Erythroblast (primary cell): ENCODE data around the gene NME7.

Experiments used
- DNase-seq, 2 experiments: peaks; one replicate each; lab custom pipeline; 2025; lab: John Stamatoyannopoulos, UW
- GATA1 ChIP-seq: IDR thresholded peaks from 2 replicates; pipeline ENCODE4 v1.6.1; 2011; ENCODE audit warnings: low read depth, mild to moderate bottlenecking, control low read depth, low read length, moderate library complexity
- POLR2A ChIP-seq: IDR thresholded peaks from 2 replicates; pipeline ENCODE4 v1.6.1; 2011; ENCODE audit warnings: mild to moderate bottlenecking, low read length

NME7 gene

DNA sequence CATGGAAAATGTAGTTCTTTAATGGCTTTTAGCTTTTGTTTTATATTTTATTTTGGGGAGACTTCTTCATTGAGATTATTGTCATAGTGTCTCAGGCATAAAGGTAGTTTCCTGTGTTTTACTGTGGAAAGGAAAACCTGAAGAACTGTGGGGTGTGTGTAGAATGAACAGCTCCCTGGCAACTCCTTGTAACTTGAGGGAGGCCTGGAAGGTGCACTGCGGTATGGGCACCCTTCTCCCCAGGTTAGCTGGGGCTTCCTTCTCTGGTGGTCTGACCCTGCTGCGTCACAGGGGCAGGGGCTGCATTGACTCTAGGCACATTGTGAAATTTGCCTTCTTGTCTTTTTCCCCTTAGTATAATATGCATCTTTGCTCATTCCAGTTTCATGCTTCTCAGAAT lies 259.4 kb downstream of the NME7 start:
- TF ChIP-seq GATA1: no peak
- TF ChIP-seq POLR2A: no peak
- DNase-seq: no peak

DNA sequence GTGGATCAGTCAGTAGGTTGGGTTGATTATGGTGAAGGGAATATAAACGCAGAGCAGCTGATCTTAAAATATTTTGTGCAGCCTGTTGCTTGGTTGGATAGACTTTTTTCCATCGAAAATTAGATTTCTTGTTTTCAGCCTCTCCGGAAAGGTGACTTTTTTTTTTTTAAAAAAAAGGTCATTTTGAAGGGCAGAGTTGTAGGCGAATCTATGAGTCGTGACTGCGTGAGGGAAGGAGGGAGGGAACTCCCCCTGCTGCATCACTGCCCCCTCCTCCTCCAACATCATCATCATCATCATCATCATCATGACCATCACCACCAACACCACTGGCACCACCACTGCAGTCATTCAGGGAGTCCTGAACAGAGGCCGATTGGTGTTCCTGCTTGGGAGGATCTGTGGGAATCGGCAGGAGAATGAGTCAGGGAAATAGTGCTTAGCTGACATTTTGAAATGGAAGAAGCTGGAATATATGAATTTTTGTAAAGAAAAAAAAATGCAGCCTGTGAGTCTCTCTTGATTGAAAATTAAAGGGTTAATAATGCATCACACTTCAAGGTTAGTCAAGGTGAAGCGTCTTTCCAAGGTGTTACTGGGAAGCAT lies 259.9 kb downstream of the NME7 start:
- no peak for TF ChIP-seq GATA1
- no peak for TF ChIP-seq POLR2A
- peak; percentile 34 to 42 for DNase-seq

DNA sequence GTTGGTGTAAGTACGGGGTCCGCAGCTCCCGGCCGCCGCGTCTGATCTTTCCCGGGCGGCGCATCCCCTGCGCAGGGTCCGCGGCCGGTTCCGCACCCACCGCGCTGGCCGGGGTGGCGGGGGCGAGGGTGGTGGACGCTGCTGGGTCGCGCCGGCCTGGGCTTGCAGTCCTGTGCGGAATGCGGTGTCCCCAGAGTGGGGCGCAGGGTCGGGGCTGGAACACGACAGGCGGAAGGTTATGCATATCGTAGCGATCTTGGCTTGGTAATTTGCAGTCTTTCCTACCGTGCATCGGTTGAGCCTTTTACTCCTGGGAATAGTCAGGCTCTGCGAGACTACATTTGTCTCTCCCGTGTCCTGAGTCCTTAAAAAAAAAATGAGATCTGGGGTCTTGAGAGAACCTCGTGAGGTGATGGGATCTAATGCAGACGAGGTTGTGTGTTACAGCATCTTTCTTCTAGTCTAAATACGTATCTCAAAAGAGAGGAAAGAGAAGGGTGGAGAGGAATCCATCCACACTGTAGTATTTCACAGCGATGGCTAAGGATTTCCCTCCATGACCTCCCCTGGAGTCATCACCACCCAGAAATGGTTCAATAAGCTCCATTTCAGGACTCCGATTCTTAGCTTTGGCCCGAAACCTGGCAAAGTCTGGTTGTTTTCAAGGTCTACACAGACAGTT lies 260.5 kb downstream of the NME7 start:
- DNase-seq: peak; percentile 50 to 61
- no peak for TF ChIP-seq POLR2A
- TF ChIP-seq GATA1: no peak

DNA sequence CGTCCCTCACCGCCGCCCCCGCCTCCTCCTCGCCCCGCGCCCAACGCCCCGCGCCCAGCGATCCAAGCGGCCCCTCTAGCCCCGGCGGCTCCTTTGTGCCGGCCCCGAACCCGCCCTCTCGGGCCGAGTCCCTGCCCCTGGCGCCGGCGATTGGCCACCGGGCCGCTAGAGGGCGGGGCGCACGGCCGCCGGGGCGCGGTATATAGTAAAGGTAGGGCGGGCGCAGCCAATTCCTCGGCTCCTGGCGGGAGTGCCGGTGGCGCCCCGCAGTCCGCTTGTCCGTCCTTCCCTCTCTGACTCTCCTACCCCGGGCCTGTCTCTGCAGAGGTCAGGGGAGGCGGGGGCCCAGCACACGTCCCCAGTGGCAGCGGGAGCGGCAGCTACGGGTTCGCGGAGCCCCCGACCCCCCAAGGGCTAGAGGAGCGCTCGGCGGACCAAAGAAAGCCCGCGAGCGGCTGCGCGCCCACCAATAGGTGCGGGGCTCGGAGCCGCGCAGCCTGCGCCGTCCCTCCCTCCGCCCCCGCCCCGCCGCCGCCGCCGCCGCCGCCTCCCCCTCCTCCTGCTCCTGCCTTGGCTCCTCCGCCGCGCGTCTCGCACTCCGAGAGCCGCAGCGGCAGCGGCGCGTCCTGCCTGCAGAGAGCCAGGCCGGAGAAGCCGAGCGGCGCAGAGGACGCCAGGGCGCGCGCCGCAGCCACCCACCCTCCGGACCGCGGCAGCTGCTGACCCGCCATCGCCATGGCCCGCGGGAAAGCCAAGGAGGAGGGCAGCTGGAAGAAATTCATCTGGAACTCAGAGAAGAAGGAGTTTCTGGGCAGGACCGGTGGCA lies 261.3 kb downstream of the NME7 start, which contains the start of gene ATP1B1:
Gene ATP1B1 (plus strand): TSS at position 596 of the 826 bp plus-strand sequence. CDS start 140 bp downstream, at position 736.
- TF ChIP-seq GATA1 (no peak), POLR2A (peak; percentile 69)
- DNase-seq: peak; percentile 87 to 91

DNA sequence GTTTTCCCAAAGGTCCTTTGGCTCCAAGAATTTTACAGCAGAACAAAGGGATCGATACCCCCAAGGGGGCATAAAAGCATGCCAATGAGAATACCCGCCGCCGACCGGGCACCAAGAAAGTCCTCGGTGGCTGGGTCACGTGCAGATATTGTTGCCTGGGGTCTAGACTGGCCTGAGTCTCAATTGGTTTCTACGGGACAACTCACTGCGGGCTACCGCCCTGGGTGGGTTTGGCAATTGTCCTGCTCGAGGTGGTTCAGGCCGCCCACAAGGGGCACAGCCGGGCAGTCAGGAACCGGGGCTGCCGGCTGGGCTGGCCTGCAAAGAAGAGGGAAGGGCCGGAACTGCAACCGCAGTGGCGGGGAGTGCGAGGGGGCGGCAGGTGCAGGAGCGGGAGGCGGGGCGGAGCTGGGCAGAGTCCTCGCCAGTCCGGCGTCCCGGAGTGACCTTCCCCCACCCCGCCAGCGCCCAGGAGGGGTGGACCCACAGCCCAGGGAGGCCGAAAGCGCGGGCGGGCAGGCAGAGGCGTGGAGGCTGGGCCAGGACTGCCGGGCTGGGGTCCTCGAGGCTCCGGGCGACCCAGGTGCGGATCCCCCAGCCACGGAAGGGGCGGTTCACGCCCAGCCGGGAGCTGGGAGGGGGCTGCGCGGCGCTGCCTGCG lies 262.0 kb downstream of the NME7 start:
- DNase-seq: peak; percentile 66 to 69

DNA sequence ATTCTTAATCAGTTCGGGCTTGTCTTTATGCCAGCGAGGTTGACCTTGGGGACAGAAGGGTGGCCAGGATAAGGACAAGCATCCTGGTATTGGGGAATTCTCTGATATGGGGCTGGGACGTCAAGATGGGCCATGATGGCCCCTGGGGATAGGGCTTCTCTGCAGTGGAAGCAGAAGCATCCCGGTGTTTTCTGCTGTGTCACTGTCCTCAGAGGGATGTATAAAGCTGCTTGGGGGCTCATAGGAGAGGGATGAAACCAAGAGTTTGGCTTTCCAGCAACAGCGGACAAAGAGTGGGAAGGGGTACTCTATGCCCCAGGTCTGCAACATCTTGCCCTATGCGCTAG lies 262.5 kb downstream of the NME7 start:
- DNase-seq: peak in 1 of 2 experiments; percentile 25
- TF ChIP-seq GATA1: no peak
- TF ChIP-seq POLR2A: no peak

More for the DNA sequence above, 262.0 kb downstream of the NME7 start:
- TF ChIP-seq GATA1 (no peak), POLR2A (no peak)

DNA sequence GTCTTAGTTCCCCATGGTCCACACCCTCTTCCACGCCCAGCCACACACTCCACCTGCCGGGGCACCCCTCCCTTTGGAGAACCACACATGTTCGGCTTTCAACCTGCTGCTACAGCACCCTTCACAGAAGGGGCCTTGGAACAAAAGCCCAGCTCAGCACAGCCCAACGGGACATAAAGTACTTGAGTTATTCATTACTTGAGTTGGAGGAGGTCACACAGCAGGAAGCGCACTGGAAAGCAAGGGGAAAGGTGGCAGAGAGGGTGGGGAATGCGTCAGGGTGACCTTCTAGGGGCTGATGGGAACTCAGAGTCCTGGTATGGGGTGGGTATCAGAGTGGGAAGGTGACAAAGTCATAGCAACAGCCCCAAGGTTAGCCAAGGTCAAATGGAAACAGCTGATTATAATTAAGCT lies 264.1 kb downstream of the NME7 start:
- no peak for DNase-seq
- TF ChIP-seq POLR2A (no peak), GATA1 (no peak)

DNA sequence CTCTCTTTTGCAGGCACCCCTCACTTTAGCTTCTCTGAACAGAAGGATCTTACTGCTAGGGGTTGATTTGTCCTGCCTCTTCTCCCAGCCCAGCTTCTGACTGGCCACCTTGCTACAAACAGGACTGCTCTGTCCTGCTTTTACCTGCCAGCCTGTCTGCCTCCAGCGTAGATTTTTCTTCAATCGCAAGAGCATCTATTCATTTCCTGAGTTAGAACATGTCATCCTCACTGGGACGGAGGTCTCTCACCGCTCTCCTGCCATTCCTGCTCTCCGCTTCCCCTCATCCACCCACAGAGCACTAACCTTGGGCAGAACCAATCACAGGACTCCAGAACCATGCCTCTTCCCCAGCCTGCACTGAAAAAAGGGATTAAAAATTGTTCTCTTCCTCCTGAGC lies 264.6 kb downstream of the NME7 start:
- DNase-seq: no peak
- no peak for TF ChIP-seq POLR2A
- no peak for TF ChIP-seq GATA1

DNA sequence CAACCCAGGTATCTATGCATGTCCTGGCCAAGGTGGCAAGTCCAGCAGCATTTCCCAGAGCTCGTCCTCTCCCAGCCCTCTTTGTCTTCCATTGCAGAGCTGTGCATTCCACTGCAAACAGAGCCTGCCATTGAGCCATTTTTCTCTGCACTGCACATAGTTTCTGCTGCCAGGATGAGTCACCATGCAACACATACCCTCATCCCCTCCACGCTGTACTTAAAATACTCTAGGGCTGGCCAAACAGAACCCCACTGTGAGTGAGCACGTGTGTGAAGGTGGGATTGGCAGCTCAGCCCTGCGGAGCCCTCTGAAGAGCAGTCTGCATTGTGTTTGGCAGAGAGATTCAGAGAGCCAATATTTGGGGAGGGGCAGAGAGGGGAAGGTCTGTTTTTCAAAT lies 265.0 kb downstream of the NME7 start:
- TF ChIP-seq POLR2A (no peak), GATA1 (no peak)
- no peak for DNase-seq

DNA sequence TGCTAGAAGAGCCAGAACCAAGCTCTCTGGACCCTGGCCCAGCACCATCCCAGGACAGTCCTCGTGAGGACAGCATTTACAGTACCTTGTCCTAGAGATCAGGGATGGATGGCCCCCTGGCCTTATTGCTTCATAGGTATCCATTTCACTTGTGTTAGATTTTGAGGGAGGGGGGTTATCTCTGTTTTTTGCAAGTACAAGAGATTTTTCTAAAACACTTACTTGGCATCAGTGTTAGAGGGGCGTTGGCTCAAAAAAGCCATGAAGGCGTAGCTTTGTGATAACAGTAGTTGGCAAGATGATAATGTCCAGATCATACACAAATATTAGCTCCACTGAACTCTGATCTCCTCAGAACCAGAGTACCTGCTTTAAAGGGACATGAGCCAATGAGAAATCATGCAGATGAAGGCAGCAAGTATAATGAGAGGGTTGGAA lies 266.9 kb downstream of the NME7 start:
- TF ChIP-seq POLR2A: no peak
- no peak for TF ChIP-seq GATA1
- peak in 1 of 2 experiments; percentile 41 for DNase-seq

DNA sequence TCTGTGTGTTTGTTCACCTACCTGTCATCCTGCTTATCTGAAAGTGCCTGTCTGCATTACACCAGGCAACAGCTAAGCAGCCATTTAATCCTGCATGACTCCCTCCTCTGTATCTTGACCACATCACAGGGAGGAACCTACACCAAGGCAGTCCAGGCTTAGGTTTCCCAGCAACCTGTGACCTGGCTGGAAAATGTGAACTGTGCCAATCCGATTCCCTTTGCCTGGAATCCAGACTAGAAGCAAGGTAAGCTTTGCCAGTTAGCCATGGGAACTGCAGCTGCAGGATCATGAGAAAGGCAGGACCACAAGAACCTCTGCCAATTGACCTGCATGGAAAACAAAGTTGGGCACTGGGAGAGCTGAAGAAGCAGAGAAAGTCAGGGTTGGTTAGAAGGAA lies 267.4 kb downstream of the NME7 start:
- DNase-seq: no peak
- TF ChIP-seq GATA1: no peak
- TF ChIP-seq POLR2A: no peak

DNA sequence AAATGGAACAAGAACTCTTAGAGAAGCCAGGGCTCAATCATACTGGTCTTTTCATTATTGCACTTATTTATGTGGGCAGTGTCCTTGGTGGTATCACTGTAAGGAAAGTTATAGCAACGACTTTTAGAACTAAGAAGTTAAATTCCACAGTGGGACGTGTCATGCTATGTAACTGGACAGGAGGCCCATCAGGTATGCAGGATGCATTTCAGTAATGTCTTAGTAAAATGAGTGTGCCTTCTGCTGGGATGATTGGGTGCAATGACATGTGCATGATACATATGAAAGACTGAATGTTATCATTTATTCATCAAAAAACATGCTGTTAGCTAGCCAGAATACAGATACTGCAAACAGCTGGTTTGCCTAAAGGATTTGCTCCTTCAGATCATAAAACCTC lies 268.0 kb downstream of the NME7 start:
- TF ChIP-seq POLR2A: no peak
- DNase-seq: no peak

DNA sequence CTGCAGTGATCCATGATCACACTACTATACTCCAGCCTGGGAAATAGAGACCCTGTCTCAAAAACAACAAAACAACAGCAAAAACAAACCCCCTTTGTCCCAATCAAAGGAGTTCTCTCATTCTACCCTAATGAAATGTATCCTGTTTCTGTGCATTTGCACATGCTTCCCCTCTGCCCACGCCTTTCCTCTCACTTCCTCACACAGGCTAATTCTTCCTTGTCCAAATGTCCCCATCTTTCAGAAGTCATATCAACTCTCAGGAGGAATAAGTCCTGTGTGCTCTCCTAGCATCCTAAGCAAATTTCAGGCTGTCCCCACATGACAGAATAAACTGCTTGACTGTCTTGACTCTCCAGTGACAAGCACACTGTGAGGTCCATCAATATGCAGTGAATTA lies 269.2 kb downstream of the NME7 start:
- TF ChIP-seq POLR2A: no peak
- no peak for TF ChIP-seq GATA1
- DNase-seq: no peak
